ENCODE results near the gene C14orf39. TPM values are rescaled to one million over a fixed set of nuclear protein-coding genes. Genes with fewer than 3 reads are reported as not detected.

The C14orf39 gene
- total RNA-seq, 1 experiment from 2014 or later, result 2.5 TPM

- ChIA-PET POLR2A (no interaction called here), CTCF (no interaction called here)
These were observed 16.7 kb upstream of the C14orf39 start for GRCh38 chr14:60502541-60502940.

GRCh38 chr14:60495946-60496345, 10.1 kb upstream of the C14orf39 start:
- Mint-ChIP-seq H3K36me3 (no peaks in the 10 kb centered on the region), H3K9me3 (peaks cover 4% of the 10 kb centered on the region), H3K4me3 (no peak overlapping the region), H3K4me1 (peaks cover 4% of the 10 kb centered on the region; the same call in 1 of the 2 replicates), H3K27ac (no peak overlapping the region), H3K27me3 (ENCODE audit: low read depth) (peaks cover 21% of the 10 kb centered on the region)
- ATAC-seq (no peak), DNase-seq (ENCODE audit: low spot score) (no peak)
- POLR2A ChIA-PET, result no interaction called here
- no peak for TF ChIP-seq ERG (CRISPR knock-in tag; IDR thresholded peaks at IDR 0.05)
- TF ChIP-seq FOXP1 (CRISPR knock-in tag; IDR thresholded peaks at IDR 0.05; ENCODE audit: borderline replicate concordance), result no peak
- TF ChIP-seq, protein P1, sequence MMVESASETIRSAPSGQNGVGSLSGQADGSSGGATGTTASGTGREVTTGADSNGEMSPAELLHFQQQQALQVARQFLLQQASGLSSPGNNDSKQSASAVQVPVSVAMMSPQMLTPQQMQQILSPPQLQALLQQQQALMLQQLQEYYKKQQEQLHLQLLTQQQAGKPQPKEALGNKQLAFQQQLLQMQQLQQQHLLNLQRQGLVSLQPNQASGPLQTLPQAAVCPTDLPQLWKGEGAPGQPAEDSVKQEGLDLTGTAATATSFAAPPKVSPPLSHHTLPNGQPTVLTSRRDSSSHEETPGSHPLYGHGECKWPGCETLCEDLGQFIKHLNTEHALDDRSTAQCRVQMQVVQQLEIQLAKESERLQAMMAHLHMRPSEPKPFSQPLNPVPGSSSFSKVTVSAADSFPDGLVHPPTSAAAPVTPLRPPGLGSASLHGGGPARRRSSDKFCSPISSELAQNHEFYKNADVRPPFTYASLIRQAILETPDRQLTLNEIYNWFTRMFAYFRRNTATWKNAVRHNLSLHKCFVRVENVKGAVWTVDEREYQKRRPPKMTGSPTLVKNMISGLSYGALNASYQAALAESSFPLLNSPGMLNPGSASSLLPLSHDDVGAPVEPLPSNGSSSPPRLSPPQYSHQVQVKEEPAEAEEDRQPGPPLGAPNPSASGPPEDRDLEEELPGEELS (CRISPR knock-in tag; IDR thresholded peaks at IDR 0.05), result no peak
- TF ChIP-seq, protein P2, sequence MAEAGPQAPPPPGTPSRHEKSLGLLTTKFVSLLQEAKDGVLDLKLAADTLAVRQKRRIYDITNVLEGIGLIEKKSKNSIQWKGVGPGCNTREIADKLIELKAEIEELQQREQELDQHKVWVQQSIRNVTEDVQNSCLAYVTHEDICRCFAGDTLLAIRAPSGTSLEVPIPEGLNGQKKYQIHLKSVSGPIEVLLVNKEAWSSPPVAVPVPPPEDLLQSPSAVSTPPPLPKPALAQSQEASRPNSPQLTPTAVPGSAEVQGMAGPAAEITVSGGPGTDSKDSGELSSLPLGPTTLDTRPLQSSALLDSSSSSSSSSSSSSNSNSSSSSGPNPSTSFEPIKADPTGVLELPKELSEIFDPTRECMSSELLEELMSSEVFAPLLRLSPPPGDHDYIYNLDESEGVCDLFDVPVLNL (CRISPR knock-in tag; IDR thresholded peaks at IDR 0.05; ENCODE audit: borderline replicate concordance, low read depth), result no peak
- TF ChIP-seq JUN (CRISPR knock-in tag; IDR thresholded peaks at IDR 0.05), result no peak
- CTCF ChIA-PET, result interaction anchor here (0.8 to 1.4 kb wide), 2 partner anchors 164 to 193 kb away, joined by 3 read pairs; no protein-coding TSS in a partner anchor

More at GRCh38 chr14:60502541-60502940, 16.7 kb upstream of the C14orf39 start:
- H3K4me3 Mint-ChIP-seq, result no peak overlapping the region
- DNase-seq (ENCODE audit: low spot score) (no peak), ATAC-seq (no peak)
- H3K4me1 Mint-ChIP-seq, result peaks cover 20% of the 10 kb centered on the region
- no peaks in the 10 kb centered on the region for H3K9me3 Mint-ChIP-seq
- H3K27ac Mint-ChIP-seq, result no peak overlapping the region
- no peaks in the 10 kb centered on the region for H3K36me3 Mint-ChIP-seq
- TF ChIP-seq ZNF219 (CRISPR knock-in tag; IDR thresholded peaks at IDR 0.05; ENCODE audit: borderline replicate concordance), result no peak
- TF ChIP-seq CREB1 (CRISPR knock-in tag; IDR thresholded peaks at IDR 0.05), result no peak
- TF ChIP-seq, protein P3, sequence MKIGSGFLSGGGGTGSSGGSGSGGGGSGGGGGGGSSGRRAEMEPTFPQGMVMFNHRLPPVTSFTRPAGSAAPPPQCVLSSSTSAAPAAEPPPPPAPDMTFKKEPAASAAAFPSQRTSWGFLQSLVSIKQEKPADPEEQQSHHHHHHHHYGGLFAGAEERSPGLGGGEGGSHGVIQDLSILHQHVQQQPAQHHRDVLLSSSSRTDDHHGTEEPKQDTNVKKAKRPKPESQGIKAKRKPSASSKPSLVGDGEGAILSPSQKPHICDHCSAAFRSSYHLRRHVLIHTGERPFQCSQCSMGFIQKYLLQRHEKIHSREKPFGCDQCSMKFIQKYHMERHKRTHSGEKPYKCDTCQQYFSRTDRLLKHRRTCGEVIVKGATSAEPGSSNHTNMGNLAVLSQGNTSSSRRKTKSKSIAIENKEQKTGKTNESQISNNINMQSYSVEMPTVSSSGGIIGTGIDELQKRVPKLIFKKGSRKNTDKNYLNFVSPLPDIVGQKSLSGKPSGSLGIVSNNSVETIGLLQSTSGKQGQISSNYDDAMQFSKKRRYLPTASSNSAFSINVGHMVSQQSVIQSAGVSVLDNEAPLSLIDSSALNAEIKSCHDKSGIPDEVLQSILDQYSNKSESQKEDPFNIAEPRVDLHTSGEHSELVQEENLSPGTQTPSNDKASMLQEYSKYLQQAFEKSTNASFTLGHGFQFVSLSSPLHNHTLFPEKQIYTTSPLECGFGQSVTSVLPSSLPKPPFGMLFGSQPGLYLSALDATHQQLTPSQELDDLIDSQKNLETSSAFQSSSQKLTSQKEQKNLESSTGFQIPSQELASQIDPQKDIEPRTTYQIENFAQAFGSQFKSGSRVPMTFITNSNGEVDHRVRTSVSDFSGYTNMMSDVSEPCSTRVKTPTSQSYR (CRISPR knock-in tag; IDR thresholded peaks at IDR 0.05), result no peak
- no peak for TF ChIP-seq GABPB1 (CRISPR knock-in tag; IDR thresholded peaks at IDR 0.05)
- no peak for TF ChIP-seq OVOL2 (CRISPR knock-in tag; IDR thresholded peaks at IDR 0.05; ENCODE audit: borderline replicate concordance)
- peaks cover 74% of the 10 kb centered on the region for H3K27me3 Mint-ChIP-seq (ENCODE audit: low read depth)

GRCh38 chr14:60490270-60490669, 4.4 kb upstream of the C14orf39 start:
- H3K4me1 Mint-ChIP-seq, result peaks cover 4% of the 10 kb centered on the region; the same call in 1 of the 2 replicates
- DNase-seq (ENCODE audit: low spot score) (no peak), ATAC-seq (no peak)
- peaks cover 4% of the 10 kb centered on the region for H3K9me3 Mint-ChIP-seq
- CTCF ChIA-PET, result interaction anchor here (1.8 kb wide), 1 partner anchor 224 kb away, joined by 4 read pairs; no protein-coding TSS in a partner anchor
- POLR2A ChIA-PET, result interaction anchor here (0.6 kb wide), 1 partner anchor 67 kb away, joined by 5 read pairs; no protein-coding TSS in a partner anchor
- no peak overlapping the region for H3K4me3 Mint-ChIP-seq
- no peak overlapping the region for H3K27ac Mint-ChIP-seq
- no peaks in the 10 kb centered on the region for H3K36me3 Mint-ChIP-seq
- peaks cover 5% of the 10 kb centered on the region for H3K27me3 Mint-ChIP-seq (ENCODE audit: low read depth)
- TF ChIP-seq, protein P4, sequence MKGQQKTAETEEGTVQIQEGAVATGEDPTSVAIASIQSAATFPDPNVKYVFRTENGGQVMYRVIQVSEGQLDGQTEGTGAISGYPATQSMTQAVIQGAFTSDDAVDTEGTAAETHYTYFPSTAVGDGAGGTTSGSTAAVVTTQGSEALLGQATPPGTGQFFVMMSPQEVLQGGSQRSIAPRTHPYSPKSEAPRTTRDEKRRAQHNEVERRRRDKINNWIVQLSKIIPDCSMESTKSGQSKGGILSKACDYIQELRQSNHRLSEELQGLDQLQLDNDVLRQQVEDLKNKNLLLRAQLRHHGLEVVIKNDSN (CRISPR knock-in tag; IDR thresholded peaks at IDR 0.05), result no peak
- TF ChIP-seq ZNF263 (CRISPR knock-in tag; IDR thresholded peaks at IDR 0.05; ENCODE audit: low read depth) (no peak), TEAD4 (CRISPR knock-in tag; IDR thresholded peaks at IDR 0.05) (no peak), ZNF317 (CRISPR knock-in tag; IDR thresholded peaks at IDR 0.05; ENCODE audit: borderline replicate concordance, low read depth) (no peak), ATF1 (CRISPR knock-in tag; IDR thresholded peaks at IDR 0.05) (no peak), FOXP1 (CRISPR knock-in tag; IDR thresholded peaks at IDR 0.05; ENCODE audit: borderline replicate concordance) (no peak)

Measured in WTC11 (cell line).